Measurements from ENCODE around the gene RNF17. TPM values are rescaled to one million over a fixed set of nuclear protein-coding genes. Genes with fewer than 3 reads are reported as not detected.

RNF17 gene
- total RNA-seq, 1 experiment from 2014 or later, result not detected

DNA sequence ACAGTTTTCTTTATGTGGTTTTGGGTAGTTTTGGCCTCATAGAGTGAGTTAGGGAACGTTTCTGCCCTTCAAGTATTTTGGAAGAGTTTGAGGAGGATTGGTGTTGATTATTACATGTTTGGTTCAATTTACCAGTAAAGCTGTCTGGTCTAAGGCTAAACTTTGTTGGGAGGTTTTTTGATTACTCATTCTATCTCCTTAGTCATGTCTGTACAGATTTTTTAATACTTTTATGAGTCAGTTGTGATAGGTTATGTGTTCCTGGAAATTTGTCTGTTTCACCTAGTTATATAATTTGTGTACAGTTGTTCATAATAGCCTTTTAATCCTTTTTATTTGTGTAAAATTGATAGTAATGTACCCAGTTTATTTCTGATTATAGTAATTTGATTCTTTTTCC is 20.4 kb downstream of the RNF17 start:
- BruUV-seq (replicated peaks), result no TSS peak
- Histone ChIP-seq H3K9ac (ENCODE audit: low read length) (no peak overlapping the region), H3K4me3 (replicated peaks in 1 of 2; ENCODE audit: low read depth in 1 of 2, low read length in 2 of 2) (no peak overlapping the region), H4K20me1 (ENCODE audit: insufficient read depth) (no peaks in the 10 kb centered on the region), H2AFZ (ENCODE audit: low read depth, low read length, poor library complexity, severe bottlenecking) (no peak overlapping the region), H3K4me1 (ENCODE audit: control insufficient read depth in 1 of 2, insufficient read depth in 2 of 2, low read length in 2 of 2) (no peaks in the 10 kb centered on the region), H3K36me3 (ENCODE audit: control insufficient read depth in 1 of 2, insufficient read depth in 2 of 2, low read length in 2 of 2) (no peaks in the 10 kb centered on the region), H3K9me3 (ENCODE audit: control insufficient read depth in 1 of 2, insufficient read depth in 1 of 2, low read depth in 1 of 2, low read length in 2 of 2) (no peaks in the 10 kb centered on the region), H3K27me3 (ENCODE audit: insufficient read depth, low read length) (no peaks in the 10 kb centered on the region), H3K4me2 (ENCODE audit: low read length) (no peak overlapping the region), H3K27ac (ENCODE audit: low read depth, low read length) (no peak overlapping the region), H3K79me2 (ENCODE audit: insufficient read depth, low read length) (no peaks in the 10 kb centered on the region), H3K9me2 (ENCODE audit: insufficient read depth) (no peaks in the 10 kb centered on the region)
- no peak for ATAC-seq
- ChIA-PET POLR2A (no interaction called here), CTCF (no interaction called here), RAD21 (ENCODE audit: low non-redundant PET in 1 of 2, low total read pairs in 2 of 2, uncharacterized antibody in 2 of 2, unreplicated experiment in 2 of 2) (no interaction called here)
- intact Hi-C loops (cut with micrococcal nuclease), result no loop called here
- no peak for TF ChIP-seq EGR1 (IDR thresholded peaks at IDR 0.05; ENCODE audit: low read depth)
- DNase-seq (ENCODE audit: low read depth, low spot score), result no peak

DNA sequence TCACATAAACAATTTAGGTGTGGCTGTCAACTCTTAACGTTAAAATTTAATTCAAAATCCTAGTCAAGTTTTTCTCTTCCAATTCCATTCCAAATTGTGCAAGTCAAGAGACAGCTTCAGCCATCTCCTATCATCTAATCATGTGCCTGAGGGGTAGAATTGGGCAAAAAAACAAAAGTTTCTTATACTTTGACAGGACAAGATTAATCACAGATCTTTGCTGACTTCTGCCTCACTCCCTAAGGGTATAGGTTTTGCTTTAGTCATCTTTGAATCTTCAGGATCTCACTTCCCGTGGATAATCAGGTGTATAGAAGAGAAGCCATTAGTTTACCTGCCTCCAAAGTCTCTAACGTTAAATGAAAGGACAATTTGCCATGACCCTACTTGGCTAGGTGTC is 24.6 kb downstream of the RNF17 start:
- H3K9ac ChIP-seq (ENCODE audit: low read length), result no peak overlapping the region
- TF ChIP-seq SIN3A (IDR thresholded peaks at IDR 0.05; ENCODE audit: low read depth) (no peak), FOSL1 (IDR thresholded peaks at IDR 0.05; ENCODE audit: low read depth) (no peak), ZFX (IDR thresholded peaks at IDR 0.05) (no peak), YY1 (IDR thresholded peaks at IDR 0.05; ENCODE audit: extremely low read depth, insufficient replicate concordance, low read depth, low read length) (no peak), EZH2phosphoT487 (IDR thresholded peaks at IDR 0.05; ENCODE audit: borderline replicate concordance) (no peak), POLR2A (IDR thresholded peaks at IDR 0.05; ENCODE audit: borderline replicate concordance, extremely low read depth, insufficient read depth, insufficient read length) (no peak)
- no peak overlapping the region for H3K4me2 ChIP-seq (ENCODE audit: low read length)
- H3K36me3 ChIP-seq (ENCODE audit: control insufficient read depth in 1 of 2, insufficient read depth in 2 of 2, low read length in 2 of 2), result no peaks in the 10 kb centered on the region
- ChIA-PET RAD21 (ENCODE audit: low non-redundant PET in 1 of 2, low total read pairs in 2 of 2, uncharacterized antibody in 2 of 2, unreplicated experiment in 2 of 2) (no interaction called here), CTCF (no interaction called here), POLR2A (no interaction called here)
- H3K4me3 ChIP-seq (replicated peaks in 1 of 2; ENCODE audit: low read depth in 1 of 2, low read length in 2 of 2), result no peak overlapping the region
- intact Hi-C loops (cut with micrococcal nuclease), result no loop called here
- H3K27ac ChIP-seq (ENCODE audit: low read depth, low read length), result no peak overlapping the region
- no peaks in the 10 kb centered on the region for H3K9me2 ChIP-seq (ENCODE audit: insufficient read depth)
- BruUV-seq (replicated peaks), result no TSS peak
- ATAC-seq (no peak), DNase-seq (ENCODE audit: low read depth, low spot score) (no peak)
- H3K27me3 ChIP-seq (ENCODE audit: insufficient read depth, low read length), result no peaks in the 10 kb centered on the region
- no peaks in the 10 kb centered on the region for H3K9me3 ChIP-seq (ENCODE audit: control insufficient read depth in 1 of 2, insufficient read depth in 1 of 2, low read depth in 1 of 2, low read length in 2 of 2)
- no peaks in the 10 kb centered on the region for H4K20me1 ChIP-seq (ENCODE audit: insufficient read depth)
- no peak overlapping the region for H2AFZ ChIP-seq (ENCODE audit: low read depth, low read length, poor library complexity, severe bottlenecking)
- H3K4me1 ChIP-seq (ENCODE audit: control insufficient read depth in 1 of 2, insufficient read depth in 2 of 2, low read length in 2 of 2), result no peaks in the 10 kb centered on the region
- no peaks in the 10 kb centered on the region for H3K79me2 ChIP-seq (ENCODE audit: insufficient read depth, low read length)
